SH-SY5Y (cell line): Measurements from ENCODE around the gene DMBX1.

Experiments used
- GATA2 ChIP-seq: IDR thresholded peaks from 2 replicates; pipeline ENCODE4 v1.6.1; 2011; ENCODE audit warnings: mild to moderate bottlenecking, low read depth, low read length
- GATA3 ChIP-seq: IDR thresholded peaks from 2 replicates; pipeline ENCODE4 v1.6.1; 2011; ENCODE audit warnings: low read depth, mild to moderate bottlenecking, low read length, moderate library complexity

DNA sequence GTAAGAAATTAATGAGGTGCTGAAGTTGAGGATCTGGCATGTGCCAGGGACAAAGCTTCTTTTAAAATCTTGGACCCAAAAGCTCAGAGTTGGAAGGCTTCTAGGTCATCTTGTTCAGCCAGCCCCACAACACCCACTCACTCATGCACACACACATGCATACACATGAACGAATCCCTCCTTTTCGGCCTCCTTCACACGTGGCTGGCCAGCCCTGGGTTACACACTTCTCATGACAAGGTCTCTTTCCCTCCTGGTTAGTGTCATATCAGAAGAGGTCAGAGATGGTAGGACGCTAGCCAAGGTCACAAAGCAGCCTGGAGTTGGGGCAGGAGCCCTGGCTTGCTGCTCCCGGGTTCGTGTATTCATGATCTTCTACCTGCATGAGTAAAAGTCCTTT, 6.9 kb downstream of the DMBX1 start:
- TF ChIP-seq GATA3 (no peak), GATA2 (no peak)
